Osteocyte (in vitro differentiated cells): ENCODE data around the gene FRYL. TPM values are rescaled to one million over a fixed set of nuclear protein-coding genes. Genes with fewer than 3 reads are reported as not detected.
A peak's percentile ranks its signal among the peaks of the same experiment; 100 is the strongest.
"Not testable (repeated sequence)": the region's sequence is repeated elsewhere in the genome, so short reads cannot be mapped to it uniquely, and the experiment has no call there.

Experiments used
- DNase-seq: peaks from one replicate; pipeline ENCODE4 v3.0.0; 2021; ENCODE audit warnings: mixed read lengths; ENCODE audit not compliant: unreplicated experiment; ENCODE audit errors: extremely low spot score
- H3K27ac Mint-ChIP-seq: one replicate; pipeline ENCODE4 v1.8.0; 2021; ENCODE audit warnings: mild to moderate bottlenecking, mixed read lengths; ENCODE audit not compliant: unreplicated experiment
- H3K27me3 Mint-ChIP-seq: one replicate; pipeline ENCODE4 v1.8.0; 2021; ENCODE audit warnings: mixed read lengths; ENCODE audit not compliant: unreplicated experiment
- H3K36me3 Mint-ChIP-seq: one replicate; pipeline ENCODE4 v1.8.0; 2021; ENCODE audit warnings: mixed read lengths; ENCODE audit not compliant: unreplicated experiment
- H3K4me1 Mint-ChIP-seq: one replicate; pipeline ENCODE4 v1.8.0; 2021; ENCODE audit warnings: mixed read lengths; ENCODE audit not compliant: unreplicated experiment
- H3K4me3 Mint-ChIP-seq: one replicate; pipeline ENCODE4 v1.8.0; 2021; ENCODE audit warnings: mild to moderate bottlenecking, moderate library complexity, mixed read lengths; ENCODE audit not compliant: unreplicated experiment
- H3K9me3 Mint-ChIP-seq: one replicate; pipeline ENCODE4 v1.8.0; 2021; ENCODE audit warnings: mixed read lengths; ENCODE audit not compliant: unreplicated experiment
- CTCF ChIP-seq: fragments of 200-600 bp; sonication (generic); IDR thresholded peaks from 2 replicates; pipeline ENCODE4 v1.5.0; 2021; ENCODE audit warnings: antibody characterized with exemption, mild to moderate bottlenecking, moderate library complexity
- total RNA-seq: library from RNA; stranded (reverse); gene quantifications from 2 replicates; pipeline ENCODE4 v1.2.1, GENCODE V29; 2021

FRYL gene
- total RNA-seq, 1 donor from 2014 or later: 61.9 TPM

GRCh38 chr4:48687313-48688051 is 92.6 kb downstream of the FRYL start:
- H3K27ac Mint-ChIP-seq: no peak overlapping the region
- no peak overlapping the region for H3K4me3 Mint-ChIP-seq
- H3K9me3 Mint-ChIP-seq: no peaks in the 10 kb centered on the region
- H3K27me3 Mint-ChIP-seq: no peaks in the 10 kb centered on the region
- H3K36me3 Mint-ChIP-seq: peaks cover under 1% of the 10 kb centered on the region
- H3K4me1 Mint-ChIP-seq: peaks cover 27% of the 10 kb centered on the region
- TF ChIP-seq CTCF: no peak
- no peak for DNase-seq

DNA sequence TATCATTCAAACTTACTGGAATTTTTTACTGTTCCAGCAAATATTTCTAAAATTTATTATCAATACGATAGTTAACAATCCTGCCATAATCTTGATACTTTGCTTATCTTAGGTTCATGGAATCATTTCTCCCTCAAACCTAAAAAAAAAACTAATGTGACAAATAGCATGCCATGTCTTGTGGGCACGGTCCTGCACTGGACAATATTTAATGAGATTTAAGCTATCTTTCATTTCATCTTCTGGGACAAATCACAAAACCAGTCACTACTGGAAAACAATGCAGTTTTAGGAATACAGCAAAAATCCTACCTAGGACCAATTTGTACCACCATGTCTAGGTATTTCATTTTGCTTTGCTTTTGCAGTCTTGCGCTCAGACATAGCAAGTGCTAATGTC is 93.7 kb downstream of the FRYL start:
- DNase-seq: no peak
- no peak for TF ChIP-seq CTCF
- H3K4me3 Mint-ChIP-seq: no peak overlapping the region
- H3K27ac Mint-ChIP-seq: no peak overlapping the region
- peaks cover 27% of the 10 kb centered on the region for H3K4me1 Mint-ChIP-seq
- H3K9me3 Mint-ChIP-seq: no peaks in the 10 kb centered on the region
- peaks cover 5% of the 10 kb centered on the region for H3K36me3 Mint-ChIP-seq
- no peaks in the 10 kb centered on the region for H3K27me3 Mint-ChIP-seq

GRCh38 chr4:48683784-48684666 is 96.1 kb downstream of the FRYL start:
- peaks cover 18% of the 10 kb centered on the region for H3K4me1 Mint-ChIP-seq
- DNase-seq: no peak
- H3K36me3 Mint-ChIP-seq: peaks cover 5% of the 10 kb centered on the region
- no peak overlapping the region for H3K4me3 Mint-ChIP-seq
- no peaks in the 10 kb centered on the region for H3K27me3 Mint-ChIP-seq
- H3K27ac Mint-ChIP-seq: no peak overlapping the region
- no peaks in the 10 kb centered on the region for H3K9me3 Mint-ChIP-seq
- TF ChIP-seq CTCF: no peak

GRCh38 chr4:48682870-48683269 is 97.2 kb downstream of the FRYL start:
- H3K4me1 Mint-ChIP-seq: peaks cover 14% of the 10 kb centered on the region
- not testable (repeated sequence) for H3K4me3 Mint-ChIP-seq, DNase-seq, H3K27me3 Mint-ChIP-seq, H3K27ac Mint-ChIP-seq, H3K9me3 Mint-ChIP-seq, H3K36me3 Mint-ChIP-seq

GRCh38 chr4:48681856-48682255 is 98.2 kb downstream of the FRYL start:
- H3K36me3 Mint-ChIP-seq: peaks cover 5% of the 10 kb centered on the region
- H3K4me3 Mint-ChIP-seq: no peak overlapping the region
- no peaks in the 10 kb centered on the region for H3K9me3 Mint-ChIP-seq
- no peak for DNase-seq
- H3K27me3 Mint-ChIP-seq: no peaks in the 10 kb centered on the region
- H3K4me1 Mint-ChIP-seq: peaks cover 9% of the 10 kb centered on the region
- TF ChIP-seq CTCF: peak; percentile 50
- no peak overlapping the region for H3K27ac Mint-ChIP-seq
